Measurements from ENCODE around the gene IL20RB. TPM values are rescaled to one million over a fixed set of nuclear protein-coding genes. Genes with fewer than 3 reads are reported as not detected.

The IL20RB gene
- total and polyA plus RNA-seq, 4 donors, result 0.14 to 1.3 (median 0.33) TPM

- TF ChIP-seq RXRA (IDR thresholded peaks at IDR 0.05), result no peak
- TF ChIP-seq FOXA2 (IDR thresholded peaks at IDR 0.05), result no peak
- no peak for TF ChIP-seq YY1 (IDR thresholded peaks at IDR 0.05)
- no peak for TF ChIP-seq ZBTB33 (IDR thresholded peaks at IDR 0.05)
- no peak for TF ChIP-seq SP1 (IDR thresholded peaks at IDR 0.05)
- no peak for TF ChIP-seq ATF3 (IDR thresholded peaks at IDR 0.05)
- TF ChIP-seq, protein P1, sequence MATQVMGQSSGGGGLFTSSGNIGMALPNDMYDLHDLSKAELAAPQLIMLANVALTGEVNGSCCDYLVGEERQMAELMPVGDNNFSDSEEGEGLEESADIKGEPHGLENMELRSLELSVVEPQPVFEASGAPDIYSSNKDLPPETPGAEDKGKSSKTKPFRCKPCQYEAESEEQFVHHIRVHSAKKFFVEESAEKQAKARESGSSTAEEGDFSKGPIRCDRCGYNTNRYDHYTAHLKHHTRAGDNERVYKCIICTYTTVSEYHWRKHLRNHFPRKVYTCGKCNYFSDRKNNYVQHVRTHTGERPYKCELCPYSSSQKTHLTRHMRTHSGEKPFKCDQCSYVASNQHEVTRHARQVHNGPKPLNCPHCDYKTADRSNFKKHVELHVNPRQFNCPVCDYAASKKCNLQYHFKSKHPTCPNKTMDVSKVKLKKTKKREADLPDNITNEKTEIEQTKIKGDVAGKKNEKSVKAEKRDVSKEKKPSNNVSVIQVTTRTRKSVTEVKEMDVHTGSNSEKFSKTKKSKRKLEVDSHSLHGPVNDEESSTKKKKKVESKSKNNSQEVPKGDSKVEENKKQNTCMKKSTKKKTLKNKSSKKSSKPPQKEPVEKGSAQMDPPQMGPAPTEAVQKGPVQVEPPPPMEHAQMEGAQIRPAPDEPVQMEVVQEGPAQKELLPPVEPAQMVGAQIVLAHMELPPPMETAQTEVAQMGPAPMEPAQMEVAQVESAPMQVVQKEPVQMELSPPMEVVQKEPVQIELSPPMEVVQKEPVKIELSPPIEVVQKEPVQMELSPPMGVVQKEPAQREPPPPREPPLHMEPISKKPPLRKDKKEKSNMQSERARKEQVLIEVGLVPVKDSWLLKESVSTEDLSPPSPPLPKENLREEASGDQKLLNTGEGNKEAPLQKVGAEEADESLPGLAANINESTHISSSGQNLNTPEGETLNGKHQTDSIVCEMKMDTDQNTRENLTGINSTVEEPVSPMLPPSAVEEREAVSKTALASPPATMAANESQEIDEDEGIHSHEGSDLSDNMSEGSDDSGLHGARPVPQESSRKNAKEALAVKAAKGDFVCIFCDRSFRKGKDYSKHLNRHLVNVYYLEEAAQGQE (IDR thresholded peaks at IDR 0.05), result no peak
- TF ChIP-seq FOXA1 (IDR thresholded peaks at IDR 0.05), result no peak
- TF ChIP-seq, protein P2, sequence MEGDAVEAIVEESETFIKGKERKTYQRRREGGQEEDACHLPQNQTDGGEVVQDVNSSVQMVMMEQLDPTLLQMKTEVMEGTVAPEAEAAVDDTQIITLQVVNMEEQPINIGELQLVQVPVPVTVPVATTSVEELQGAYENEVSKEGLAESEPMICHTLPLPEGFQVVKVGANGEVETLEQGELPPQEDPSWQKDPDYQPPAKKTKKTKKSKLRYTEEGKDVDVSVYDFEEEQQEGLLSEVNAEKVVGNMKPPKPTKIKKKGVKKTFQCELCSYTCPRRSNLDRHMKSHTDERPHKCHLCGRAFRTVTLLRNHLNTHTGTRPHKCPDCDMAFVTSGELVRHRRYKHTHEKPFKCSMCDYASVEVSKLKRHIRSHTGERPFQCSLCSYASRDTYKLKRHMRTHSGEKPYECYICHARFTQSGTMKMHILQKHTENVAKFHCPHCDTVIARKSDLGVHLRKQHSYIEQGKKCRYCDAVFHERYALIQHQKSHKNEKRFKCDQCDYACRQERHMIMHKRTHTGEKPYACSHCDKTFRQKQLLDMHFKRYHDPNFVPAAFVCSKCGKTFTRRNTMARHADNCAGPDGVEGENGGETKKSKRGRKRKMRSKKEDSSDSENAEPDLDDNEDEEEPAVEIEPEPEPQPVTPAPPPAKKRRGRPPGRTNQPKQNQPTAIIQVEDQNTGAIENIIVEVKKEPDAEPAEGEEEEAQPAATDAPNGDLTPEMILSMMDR (IDR thresholded peaks at IDR 0.05; ENCODE audit: low read depth, low read length, missing input control), result no peak
- TF ChIP-seq HNF4G (IDR thresholded peaks at IDR 0.05), result no peak
- TF ChIP-seq NR2F2 (IDR thresholded peaks at IDR 0.05), result no peak
- no peak for TF ChIP-seq HNF4A (conservative IDR thresholded peaks at IDR 0.05)
- TF ChIP-seq GABPA (IDR thresholded peaks at IDR 0.05 in 1 of 2, conservative IDR thresholded peaks at IDR 0.05 in 1 of 2), result no peak
- WGBS, result 56% methylated on average over 1 of the region's 1 CpG
- no peak overlapping the region for H3K9ac ChIP-seq (ENCODE audit: low read depth in 1 of 2, low read length in 2 of 2)
- H3K4me1 ChIP-seq (ENCODE audit: control insufficient read depth in 4 of 4, insufficient read depth in 4 of 4, low read length in 3 of 4), result peaks cover 0 to 5% (median 2%) of the 10 kb centered on the region in 4 donors
- H3K27ac ChIP-seq (ENCODE audit: low read depth in 1 of 2, low read length in 2 of 2), result no peak overlapping the region
- peaks cover 0 to 4% (median 0%) of the 10 kb centered on the region in 4 donors for H3K36me3 ChIP-seq (ENCODE audit: control insufficient read depth in 4 of 4, insufficient read depth in 3 of 4, low read depth in 1 of 4, low read length in 3 of 4)
- no peaks in the 10 kb centered on the region for H3K9me3 ChIP-seq (ENCODE audit: control insufficient read depth in 4 of 4, low read length in 3 of 4)
- no peak for DNase-seq (ENCODE audit: low spot score)
- no peak overlapping the region for H3K4me3 ChIP-seq (ENCODE audit: low read depth in 1 of 3, low read length in 3 of 3)
- H3K27me3 ChIP-seq (ENCODE audit: control insufficient read depth in 4 of 4, insufficient read depth in 4 of 4, low read length in 3 of 4), result no peaks in the 10 kb centered on the region
Observed at GRCh38 chr3:136932978-136933772, 24.6 kb upstream of the IL20RB start.

GRCh38 chr3:136937175-136937574, 20.6 kb upstream of the IL20RB start:
- DNase-seq (ENCODE audit: low spot score), result no peak
- TF ChIP-seq EGR1 (IDR thresholded peaks at IDR 0.05; ENCODE audit: low read depth in 2 of 2) (no peak), NR2F2 (IDR thresholded peaks at IDR 0.05) (no peak), FOXA2 (IDR thresholded peaks at IDR 0.05) (no peak), SP1 (IDR thresholded peaks at IDR 0.05) (no peak)
- H3K4me1 ChIP-seq (ENCODE audit: control insufficient read depth in 4 of 4, insufficient read depth in 4 of 4, low read length in 3 of 4), result peaks cover 2 to 9% (median 5%) of the 10 kb centered on the region in 4 donors
- no peak overlapping the region for H3K27ac ChIP-seq (ENCODE audit: low read depth in 1 of 2, low read length in 2 of 2)
- no peaks in the 10 kb centered on the region for H3K9me3 ChIP-seq (ENCODE audit: control insufficient read depth in 4 of 4, low read length in 3 of 4)
- WGBS, result 99% methylated on average over 1 of the region's 1 CpG
- H3K27me3 ChIP-seq (ENCODE audit: control insufficient read depth in 4 of 4, insufficient read depth in 4 of 4, low read length in 3 of 4), result no peaks in the 10 kb centered on the region
- H3K36me3 ChIP-seq (ENCODE audit: control insufficient read depth in 4 of 4, insufficient read depth in 3 of 4, low read depth in 1 of 4, low read length in 3 of 4), result no peaks in the 10 kb centered on the region
- H3K4me3 ChIP-seq (ENCODE audit: low read depth in 1 of 3, low read length in 3 of 3), result no peak overlapping the region
- H3K9ac ChIP-seq (ENCODE audit: low read depth in 1 of 2, low read length in 2 of 2), result no peak overlapping the region
